GM19467 (cell line): ENCODE results near the gene SLC12A4.
"Not testable (repeated sequence)": the region's sequence is repeated elsewhere in the genome, so short reads cannot be mapped to it uniquely, and the experiment has no call there.

ENCODE experiments used
- ATAC-seq: cut with Tn5 transposase; IDR thresholded peaks from one replicate; pipeline ENCODE4 v1.9.1; 2021; ENCODE audit warnings: mild to moderate bottlenecking, moderate library complexity; ENCODE audit not compliant: unreplicated experiment

The SLC12A4 gene

GRCh38 chr16:67988675-67989074, 20.2 kb upstream of the SLC12A4 start:
- ATAC-seq, result no peak

GRCh38 chr16:67987460-67988160, 19.2 kb upstream of the SLC12A4 start:
- ATAC-seq, result no peak

- ATAC-seq, result no peak
Observed at GRCh38 chr16:67986949-67987348, 18.5 kb upstream of the SLC12A4 start.

GRCh38 chr16:67982011-67982696, 13.7 kb upstream of the SLC12A4 start:
- ATAC-seq, result no peak

GRCh38 chr16:67979955-67980678, 11.7 kb upstream of the SLC12A4 start, which contains the start of gene DPEP3:
TSS of gene DPEP3 (minus strand) at chr16:67980499. CDS start at chr16:67980380, 119 bp downstream.
- ATAC-seq, result no peak

GRCh38 chr16:67977469-67978227, 9.2 kb upstream of the SLC12A4 start:
- no peak for ATAC-seq

GRCh38 chr16:67977005-67977404, 8.6 kb upstream of the SLC12A4 start:
- no peak for ATAC-seq

GRCh38 chr16:67976205-67976604, 7.8 kb upstream of the SLC12A4 start:
- no peak for ATAC-seq

- ATAC-seq, result no peak
Observed at GRCh38 chr16:67975321-67976105, 7.1 kb upstream of the SLC12A4 start.

GRCh38 chr16:67972285-67972684, 3.8 kb upstream of the SLC12A4 start:
- ATAC-seq, result not testable (repeated sequence)

GRCh38 chr16:67971111-67971510, 2.7 kb upstream of the SLC12A4 start:
- no peak for ATAC-seq

GRCh38 chr16:67969254-67970039, 1.0 kb upstream of the SLC12A4 start:
- ATAC-seq, result peak; percentile 3

- peak; percentile 20 for ATAC-seq
Observed at GRCh38 chr16:67967958-67968399, 458 bp downstream of the SLC12A4 start.

- no peak for ATAC-seq
Observed at GRCh38 chr16:67967183-67967957, 1.1 kb downstream of the SLC12A4 start.

GRCh38 chr16:67966549-67967182, 1.8 kb downstream of the SLC12A4 start:
- no peak for ATAC-seq

- ATAC-seq, result no peak
Observed at GRCh38 chr16:67965668-67966548, 2.5 kb downstream of the SLC12A4 start.

- no peak for ATAC-seq
Observed at GRCh38 chr16:67964477-67965131, 3.8 kb downstream of the SLC12A4 start.
